A549 (cell line): Measurements from ENCODE around the gene SLC25A25. TPM values are rescaled to one million over a fixed set of nuclear protein-coding genes. Genes with fewer than 3 reads are reported as not detected.
A peak's percentile ranks its signal among the peaks of the same experiment; 100 is the strongest.

Source experiments
- ATAC-seq, 2 experiments: fragments of 200-7000 bp in 1 of 2; fragments of >200 bp in 1 of 2; cut with Nextera tagmentation in 1 of 2; cut with Tn5 transposase in 1 of 2; 3 replicates each; pipeline versions ENCODE4 v1.8.0 to v1.9.1; 2018 to 2020; ENCODE audit warnings: mild to moderate bottlenecking in 1 of 2, moderate library complexity in 1 of 2
- CTCF ChIA-PET: fragments of 300-600 bp; sonication (Branson Sonifier 250); formaldehyde crosslinking; extraction: SDS; loops from one replicate; lab custom pipeline; 2021; ENCODE audit warnings: antibody characterized with exemption, inconsistent platforms; lab: Yijun Ruan, JAX
- POLR2A ChIA-PET: fragments of 350-600 bp; formaldehyde crosslinking; extraction: SDS; loops from one replicate; lab custom pipeline; 2021; ENCODE audit warnings: antibody characterized with exemption, inconsistent platforms; lab: Yijun Ruan, JAX
- DNase-seq, 2 experiments: peaks; one replicate each; pipeline versions ENCODE4 v3.0.0 to v3.0.0-alpha.2; 2011 to 2016; ENCODE audit warnings: low read depth in 1 of 2, low spot score in 1 of 2
- FAIRE-seq: peaks from 2 replicates; lab custom pipeline; 2011; peaks lifted over from hg19 to GRCh38; lab: Jason Lieb, UNC
- H3K27ac ChIP-seq, 2 experiments: fragments of >200 bp; sonication (Bioruptor Twin); formaldehyde crosslinking; 3 replicates each; pipeline ENCODE4 v1.5.1; 2016 to 2017
- H3K4me1 ChIP-seq: fragments of >200 bp; sonication (Bioruptor Twin); formaldehyde crosslinking; 3 replicates; pipeline ENCODE4 v1.6.1; 2016
- H3K4me2 ChIP-seq: fragments of >200 bp; sonication (Bioruptor Twin); formaldehyde crosslinking; 3 replicates; pipeline ENCODE4 v1.6.1; 2016
- H3K4me3 ChIP-seq: fragments of >200 bp; sonication (Bioruptor Twin); formaldehyde crosslinking; 3 replicates; pipeline ENCODE4 v1.5.1; 2016
- H3K9me3 ChIP-seq: fragments of >200 bp; sonication (Bioruptor Twin); formaldehyde crosslinking; 3 replicates; pipeline ENCODE4 v1.6.1; 2016
- BHLHE40 ChIP-seq: IDR thresholded peaks from 2 replicates; pipeline ENCODE4 v1.6.1; 2012; ENCODE audit warnings: low read depth, low read length, inconsistent platforms
- ESRRA ChIP-seq: fragments of 150-350 bp; IDR thresholded peaks from 2 replicates; pipeline ENCODE4 v1.6.1; 2014; ENCODE audit warnings: mild to moderate bottlenecking, low read length, borderline replicate concordance
- HDAC2 ChIP-seq: fragments of 200-600 bp; sonication (generic); IDR thresholded peaks from 2 replicates; pipeline ENCODE4 v1.6.1; 2016
- HOXA7 ChIP-seq: fragments of 250-450 bp; sonication (Bioruptor Pico); IDR thresholded peaks from 2 replicates; pipeline ENCODE4 v1.5.0; 2020; ENCODE audit warnings: mild to moderate bottlenecking, moderate library complexity
- JUNB ChIP-seq: fragments of >200 bp; sonication (Bioruptor Twin); formaldehyde crosslinking; IDR thresholded peaks from 2 replicates; pipeline ENCODE4 v1.6.1; 2016
- KDM5A ChIP-seq: fragments of 200-600 bp; sonication (generic); IDR thresholded peaks from 2 replicates; pipeline ENCODE4 v1.6.1; 2016; ENCODE audit warnings: antibody characterized with exemption, mild to moderate bottlenecking
- MYC ChIP-seq: IDR thresholded peaks from 2 replicates; pipeline ENCODE4 v1.6.1; 2012; ENCODE audit warnings: mild to moderate bottlenecking, inconsistent platforms, low read length, improper control_type of control experiment, borderline replicate concordance
- NFE2L2 ChIP-seq: fragments of 150-350 bp; conservative IDR thresholded peaks from 2 replicates; pipeline ENCODE4 v1.6.1; 2014; ENCODE audit warnings: low read length
- PHF8 ChIP-seq: fragments of 200-600 bp; sonication (generic); IDR thresholded peaks from 2 replicates; pipeline ENCODE4 v1.6.1; 2016; ENCODE audit warnings: low read depth, mild to moderate bottlenecking, antibody characterized with exemption, moderate library complexity, borderline replicate concordance
- POLR2A ChIP-seq: IDR thresholded peaks from 2 replicates; pipeline ENCODE4 v1.6.1; 2012; ENCODE audit warnings: mild to moderate bottlenecking, low read length
- POLR2AphosphoS2 ChIP-seq: conservative IDR thresholded peaks from 2 replicates; pipeline ENCODE4 v1.6.1; 2012; ENCODE audit warnings: low read length, improper control_type of control experiment, inconsistent platforms
- RAD21 ChIP-seq, 2 experiments: fragments of >200 bp in 1 of 2; sonication (Bioruptor Twin) in 1 of 2; formaldehyde crosslinking in 1 of 2; IDR thresholded peaks in 1 of 2; conservative IDR thresholded peaks in 1 of 2; 2 replicates in 1 of 2; 3 replicates in 1 of 2; pipeline ENCODE4 v1.6.1; 2012 to 2018; ENCODE audit warnings: inconsistent platforms in 1 of 2
- RARB ChIP-seq: fragments of 250-450 bp; sonication (Bioruptor Pico); IDR thresholded peaks from 2 replicates; pipeline ENCODE4 v1.8.0; 2021; ENCODE audit warnings: mild to moderate bottlenecking, moderate library complexity
- RCOR1 ChIP-seq: fragments of 150-350 bp; IDR thresholded peaks from 2 replicates; pipeline ENCODE4 v1.6.1; 2014; ENCODE audit warnings: antibody characterized with exemption, low read length, low read depth
- SREBF2 ChIP-seq: fragments of 450-650 bp; IDR thresholded peaks from 2 replicates; pipeline ENCODE4 v1.6.1; 2014; ENCODE audit warnings: mild to moderate bottlenecking, moderate library complexity
- TP53 ChIP-seq: fragments of 250-450 bp; sonication (Bioruptor Pico); IDR thresholded peaks from 2 replicates; pipeline ENCODE4 v1.5.0; 2021; ENCODE audit warnings: mild to moderate bottlenecking, moderate library complexity
- ZFP36 ChIP-seq: fragments of 450-650 bp; IDR thresholded peaks from 2 replicates; pipeline ENCODE4 v1.6.1; 2014; ENCODE audit warnings: borderline replicate concordance; ENCODE audit not compliant: partially characterized antibody
- WGBS: methylation state at CpG from one replicate; pipeline ENCODE4 v1.1.6; 2017; ENCODE audit errors: missing lambda C conversion rate; 5-methylcytosine and 5-hydroxymethylcytosine counted together
- polyA plus RNA-seq, 4 experiments: library from polyadenylated mRNA; depleted of rRNA in 3 of 4; stranded (reverse); fragments of >200 nt; fragmentation: RNase III in 1 of 4; extraction: RNeasy Plus Mini Kit Qiagen cat#74134 plus additional on column Dnase treatment in 1 of 4; gene quantifications; 2 replicates in 3 of 4; 3 replicates in 1 of 4; pipeline ENCODE4 v1.2.3, GENCODE V29; 2011 to 2017
- TF ChIP-seq, protein P1 (sequence below): IDR thresholded peaks from 2 replicates; pipeline ENCODE4 v1.6.1; 2012
- TF ChIP-seq, protein P2 (sequence below): fragments of 200-600 bp; sonication (generic); IDR thresholded peaks from 2 replicates; pipeline ENCODE4 v1.6.1; 2016; ENCODE audit warnings: antibody characterized with exemption, mild to moderate bottlenecking, moderate library complexity
- TF ChIP-seq, protein P3 (sequence below): fragments of 450-650 bp; IDR thresholded peaks from 2 replicates; pipeline ENCODE4 v1.6.1; 2014; ENCODE audit warnings: antibody characterized with exemption
- TF ChIP-seq, protein P4 (sequence below): IDR thresholded peaks from 2 replicates; pipeline ENCODE4 v1.6.1; 2012
- TF ChIP-seq, protein P5 (sequence below): fragments of 150-350 bp; IDR thresholded peaks from 2 replicates; pipeline ENCODE4 v1.6.1; 2014; ENCODE audit warnings: low read depth, mild to moderate bottlenecking, low read length
- TF ChIP-seq, protein P6 (sequence below): fragments of >200 bp; sonication (Bioruptor Twin); formaldehyde crosslinking; IDR thresholded peaks from 2 replicates; pipeline ENCODE4 v1.6.1; 2016

The SLC25A25 gene
- polyA plus RNA-seq, 2 of the 4 experiments (the other 2 are of a cell fraction), result 7.0 TPM

DNA sequence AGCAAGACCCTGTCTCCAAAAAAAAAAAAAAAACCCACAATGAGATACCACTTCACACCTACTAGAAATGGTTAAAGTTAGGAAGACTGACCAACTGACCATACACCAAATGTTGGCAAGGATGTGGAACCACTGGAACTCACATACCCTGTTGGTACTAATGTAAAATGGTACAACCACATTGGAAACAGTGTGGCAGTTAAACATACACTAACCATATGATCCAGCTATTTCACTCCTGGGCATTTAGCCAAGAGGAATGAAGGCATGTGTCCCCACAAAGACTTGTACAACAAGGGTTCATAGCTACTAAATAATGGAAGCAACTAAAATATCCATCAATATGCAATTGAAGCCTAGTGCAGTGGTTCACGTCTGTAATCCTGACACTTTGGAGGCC lies 22.2 kb upstream of the SLC25A25 start:
- DNase-seq (no peak), ATAC-seq (no peak), FAIRE-seq (no peak)
- Histone ChIP-seq H3K9me3 (no peaks in the 10 kb centered on the region), H3K4me3 (no peak overlapping the region), H3K4me2 (no peak overlapping the region), H3K27ac (no peak overlapping the region), H3K4me1 (peaks cover under 1% of the 10 kb centered on the region; the same call in 1 of the 3 replicates)
- ChIA-PET POLR2A (interaction anchor here (0.6 kb wide), 1 partner anchor 341 kb away, joined by 3 read pairs; no protein-coding TSS in a partner anchor), CTCF (interaction anchor here (0.6 to 29.7 kb wide), 7 partner anchors 11 to 99 kb away, joined by 3 to 827 read pairs (median 5); partner anchors contain the start of genes DPM2 and PIP5KL1)
- 80% methylated on average over 1 of the region's 1 CpG for WGBS
- TF ChIP-seq KDM5A, result no peak
- TF ChIP-seq ZFP36, result no peak
- no peak for TF ChIP-seq POLR2A
- no peak for TF ChIP-seq RCOR1
- TF ChIP-seq BHLHE40, result no peak
- TF ChIP-seq ESRRA, result no peak

DNA sequence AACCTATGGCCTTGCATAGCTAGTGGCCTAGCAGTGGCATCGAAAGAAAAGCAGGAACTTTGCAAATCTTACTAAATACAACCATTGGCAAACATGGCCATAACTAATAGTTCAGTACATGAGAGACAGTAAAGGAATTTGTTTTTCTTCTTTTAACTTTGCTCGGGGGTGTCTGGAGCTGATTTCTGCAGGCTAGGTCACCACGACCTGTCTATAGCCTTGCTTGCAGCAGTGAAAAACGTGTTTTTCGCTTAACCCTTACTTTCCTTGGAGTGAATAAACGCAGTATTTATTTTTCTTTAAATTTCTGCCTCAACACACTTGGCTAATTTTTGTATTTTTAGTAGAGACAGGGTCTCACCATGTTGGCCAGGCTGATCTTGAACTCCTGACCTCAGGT lies 20.8 kb upstream of the SLC25A25 start:
- POLR2A ChIA-PET, result no interaction called here
- DNase-seq (no peak), FAIRE-seq (no peak), ATAC-seq (no peak)
- WGBS, result 66% methylated on average over 6 of the region's 6 CpGs
- CTCF ChIA-PET, result interaction anchor here (0.7 to 29.7 kb wide), 8 partner anchors 13 to 101 kb away, joined by 3 to 827 read pairs (median 5); partner anchors contain the start of genes DPM2, PIP5KL1 and SLC25A25
- no peak for TF ChIP-seq RCOR1
- TF ChIP-seq, protein P1, sequence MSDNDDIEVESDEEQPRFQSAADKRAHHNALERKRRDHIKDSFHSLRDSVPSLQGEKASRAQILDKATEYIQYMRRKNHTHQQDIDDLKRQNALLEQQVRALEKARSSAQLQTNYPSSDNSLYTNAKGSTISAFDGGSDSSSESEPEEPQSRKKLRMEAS, result no peak
- TF ChIP-seq, protein P2, sequence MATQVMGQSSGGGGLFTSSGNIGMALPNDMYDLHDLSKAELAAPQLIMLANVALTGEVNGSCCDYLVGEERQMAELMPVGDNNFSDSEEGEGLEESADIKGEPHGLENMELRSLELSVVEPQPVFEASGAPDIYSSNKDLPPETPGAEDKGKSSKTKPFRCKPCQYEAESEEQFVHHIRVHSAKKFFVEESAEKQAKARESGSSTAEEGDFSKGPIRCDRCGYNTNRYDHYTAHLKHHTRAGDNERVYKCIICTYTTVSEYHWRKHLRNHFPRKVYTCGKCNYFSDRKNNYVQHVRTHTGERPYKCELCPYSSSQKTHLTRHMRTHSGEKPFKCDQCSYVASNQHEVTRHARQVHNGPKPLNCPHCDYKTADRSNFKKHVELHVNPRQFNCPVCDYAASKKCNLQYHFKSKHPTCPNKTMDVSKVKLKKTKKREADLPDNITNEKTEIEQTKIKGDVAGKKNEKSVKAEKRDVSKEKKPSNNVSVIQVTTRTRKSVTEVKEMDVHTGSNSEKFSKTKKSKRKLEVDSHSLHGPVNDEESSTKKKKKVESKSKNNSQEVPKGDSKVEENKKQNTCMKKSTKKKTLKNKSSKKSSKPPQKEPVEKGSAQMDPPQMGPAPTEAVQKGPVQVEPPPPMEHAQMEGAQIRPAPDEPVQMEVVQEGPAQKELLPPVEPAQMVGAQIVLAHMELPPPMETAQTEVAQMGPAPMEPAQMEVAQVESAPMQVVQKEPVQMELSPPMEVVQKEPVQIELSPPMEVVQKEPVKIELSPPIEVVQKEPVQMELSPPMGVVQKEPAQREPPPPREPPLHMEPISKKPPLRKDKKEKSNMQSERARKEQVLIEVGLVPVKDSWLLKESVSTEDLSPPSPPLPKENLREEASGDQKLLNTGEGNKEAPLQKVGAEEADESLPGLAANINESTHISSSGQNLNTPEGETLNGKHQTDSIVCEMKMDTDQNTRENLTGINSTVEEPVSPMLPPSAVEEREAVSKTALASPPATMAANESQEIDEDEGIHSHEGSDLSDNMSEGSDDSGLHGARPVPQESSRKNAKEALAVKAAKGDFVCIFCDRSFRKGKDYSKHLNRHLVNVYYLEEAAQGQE, result no peak
- Histone ChIP-seq H3K27ac (no peak overlapping the region), H3K9me3 (no peaks in the 10 kb centered on the region), H3K4me2 (no peak overlapping the region), H3K4me3 (no peak overlapping the region), H3K4me1 (peaks cover 4% of the 10 kb centered on the region; the same call in 1 of the 3 replicates)

DNA sequence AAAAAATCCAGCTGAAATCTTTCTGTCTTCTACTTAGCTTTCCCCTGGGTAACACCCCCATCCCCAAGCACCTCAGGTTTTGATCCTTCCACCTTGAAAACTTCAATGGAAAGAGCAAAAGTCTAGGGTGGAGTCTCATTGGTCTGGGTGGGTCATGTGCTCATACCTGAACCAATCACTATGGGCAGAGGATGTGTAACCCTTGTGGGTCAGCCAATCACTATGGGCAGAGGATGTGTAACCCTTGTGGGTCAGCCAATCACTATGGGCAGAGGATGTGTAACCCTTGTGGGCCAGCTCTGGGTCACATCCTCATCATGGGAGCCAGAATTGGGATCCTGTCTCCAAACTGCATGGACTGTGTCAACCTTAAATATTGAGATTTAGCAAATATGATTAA lies 19.4 kb upstream of the SLC25A25 start:
- ATAC-seq (peak; percentile 58 to 84; a peak in 4 of 6 replicates), DNase-seq (no peak), FAIRE-seq (no peak)
- H3K4me1 ChIP-seq, result 0 out of 3 replicates have a peak, but pooled peaks cover 4% of the 10 kb centered on the region
- no peaks in the 10 kb centered on the region for H3K9me3 ChIP-seq
- no peak overlapping the region for H3K4me2 ChIP-seq
- H3K4me3 ChIP-seq, result no peak overlapping the region
- CTCF ChIA-PET, result interaction anchor here (0.7 to 29.7 kb wide), 8 partner anchors 9 to 389 kb away, joined by 3 to 827 read pairs (median 6); partner anchors contain the start of genes DPM2, NAIF1 and PIP5KL1
- TF ChIP-seq MYC, result no peak
- TF ChIP-seq RARB (CRISPR knock-in tag), result no peak
- TF ChIP-seq, protein P3, sequence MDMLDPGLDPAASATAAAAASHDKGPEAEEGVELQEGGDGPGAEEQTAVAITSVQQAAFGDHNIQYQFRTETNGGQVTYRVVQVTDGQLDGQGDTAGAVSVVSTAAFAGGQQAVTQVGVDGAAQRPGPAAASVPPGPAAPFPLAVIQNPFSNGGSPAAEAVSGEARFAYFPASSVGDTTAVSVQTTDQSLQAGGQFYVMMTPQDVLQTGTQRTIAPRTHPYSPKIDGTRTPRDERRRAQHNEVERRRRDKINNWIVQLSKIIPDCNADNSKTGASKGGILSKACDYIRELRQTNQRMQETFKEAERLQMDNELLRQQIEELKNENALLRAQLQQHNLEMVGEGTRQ, result peak; percentile 73
- no peak for TF ChIP-seq TP53 (CRISPR knock-in tag)
- TF ChIP-seq PHF8, result no peak
- TF ChIP-seq, all 56 proteins: peak for 1
- POLR2A ChIA-PET, result interaction anchor here (0.6 kb wide), 1 partner anchor 9 kb away, joined by 3 read pairs; no protein-coding TSS in a partner anchor
- no peak overlapping the region for H3K27ac ChIP-seq

DNA sequence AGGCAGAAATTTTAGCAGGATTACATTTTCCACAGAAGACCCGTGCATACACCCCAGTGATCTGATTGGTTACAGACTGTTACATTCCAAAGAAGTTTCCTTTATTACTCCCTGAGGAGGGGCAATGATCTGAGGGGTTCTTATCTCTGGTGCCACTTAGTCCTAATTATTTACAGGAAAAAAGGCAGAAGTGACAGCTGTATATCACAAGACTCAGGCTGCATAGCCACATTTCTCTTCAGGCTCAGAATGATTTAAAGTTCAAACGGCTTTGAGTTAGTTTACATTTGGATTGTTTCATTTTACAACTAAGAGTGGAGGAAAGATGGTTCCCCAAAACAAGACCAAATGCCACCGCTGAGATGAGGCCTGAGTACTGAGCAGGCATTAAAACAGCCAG lies 18.2 kb upstream of the SLC25A25 start:
- 73% methylated on average over 3 of the region's 3 CpGs for WGBS
- CTCF ChIA-PET, result interaction anchor here (1.5 to 29.7 kb wide), 5 partner anchors 9 to 103 kb away, joined by 4 to 827 read pairs (median 6); partner anchors contain the start of genes DPM2, NAIF1 and PIP5KL1
- no peak for ATAC-seq
- H3K4me2 ChIP-seq, result no peak overlapping the region
- DNase-seq, result no peak
- FAIRE-seq, result no peak
- H3K4me3 ChIP-seq, result no peak overlapping the region
- H3K9me3 ChIP-seq, result no peaks in the 10 kb centered on the region
- H3K27ac ChIP-seq, result no peak overlapping the region
- H3K4me1 ChIP-seq, result 0 out of 3 replicates have a peak, but pooled peaks cover 4% of the 10 kb centered on the region
- POLR2A ChIA-PET, result no interaction called here
- no peak for TF ChIP-seq HDAC2
- TF ChIP-seq HOXA7 (CRISPR knock-in tag), result no peak
- no peak for TF ChIP-seq KDM5A
- TF ChIP-seq JUNB, result no peak
- TF ChIP-seq POLR2AphosphoS2, result no peak
- no peak for TF ChIP-seq SREBF2
- no peak for TF ChIP-seq ZFP36
- TF ChIP-seq, protein P4, sequence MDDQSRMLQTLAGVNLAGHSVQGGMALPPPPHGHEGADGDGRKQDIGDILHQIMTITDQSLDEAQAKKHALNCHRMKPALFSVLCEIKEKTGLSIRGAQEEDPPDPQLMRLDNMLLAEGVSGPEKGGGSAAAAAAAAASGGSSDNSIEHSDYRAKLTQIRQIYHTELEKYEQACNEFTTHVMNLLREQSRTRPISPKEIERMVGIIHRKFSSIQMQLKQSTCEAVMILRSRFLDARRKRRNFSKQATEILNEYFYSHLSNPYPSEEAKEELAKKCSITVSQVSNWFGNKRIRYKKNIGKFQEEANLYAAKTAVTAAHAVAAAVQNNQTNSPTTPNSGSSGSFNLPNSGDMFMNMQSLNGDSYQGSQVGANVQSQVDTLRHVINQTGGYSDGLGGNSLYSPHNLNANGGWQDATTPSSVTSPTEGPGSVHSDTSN, result no peak
- TF ChIP-seq, protein P5, sequence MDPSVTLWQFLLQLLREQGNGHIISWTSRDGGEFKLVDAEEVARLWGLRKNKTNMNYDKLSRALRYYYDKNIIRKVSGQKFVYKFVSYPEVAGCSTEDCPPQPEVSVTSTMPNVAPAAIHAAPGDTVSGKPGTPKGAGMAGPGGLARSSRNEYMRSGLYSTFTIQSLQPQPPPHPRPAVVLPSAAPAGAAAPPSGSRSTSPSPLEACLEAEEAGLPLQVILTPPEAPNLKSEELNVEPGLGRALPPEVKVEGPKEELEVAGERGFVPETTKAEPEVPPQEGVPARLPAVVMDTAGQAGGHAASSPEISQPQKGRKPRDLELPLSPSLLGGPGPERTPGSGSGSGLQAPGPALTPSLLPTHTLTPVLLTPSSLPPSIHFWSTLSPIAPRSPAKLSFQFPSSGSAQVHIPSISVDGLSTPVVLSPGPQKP, result no peak
- TF ChIP-seq NFE2L2, result no peak
- TF ChIP-seq RAD21 (conservative IDR thresholded peaks at IDR 0.05 in 1 of 2, IDR thresholded peaks at IDR 0.05 in 1 of 2), result no peak
- TF ChIP-seq, protein P6, sequence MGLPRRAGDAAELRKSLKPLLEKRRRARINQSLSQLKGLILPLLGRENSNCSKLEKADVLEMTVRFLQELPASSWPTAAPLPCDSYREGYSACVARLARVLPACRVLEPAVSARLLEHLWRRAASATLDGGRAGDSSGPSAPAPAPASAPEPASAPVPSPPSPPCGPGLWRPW, result no peak
